22Rv1 (cell line): ENCODE results near the gene FGF18.

Source experiments
- H3K27ac ChIP-seq: fragments of 450-650 bp; 2 replicates; pipeline ENCODE4 v1.5.1; 2017
- CTCF ChIP-seq: fragments of 450-650 bp; IDR thresholded peaks from 2 replicates; pipeline ENCODE4 v1.5.1; 2017; ENCODE audit warnings: mild to moderate bottlenecking
- ZFX ChIP-seq: fragments of 450-650 bp; IDR thresholded peaks from 2 replicates; pipeline ENCODE4 v1.6.1; 2017; ENCODE audit warnings: antibody characterized with exemption, borderline replicate concordance

FGF18 gene

DNA sequence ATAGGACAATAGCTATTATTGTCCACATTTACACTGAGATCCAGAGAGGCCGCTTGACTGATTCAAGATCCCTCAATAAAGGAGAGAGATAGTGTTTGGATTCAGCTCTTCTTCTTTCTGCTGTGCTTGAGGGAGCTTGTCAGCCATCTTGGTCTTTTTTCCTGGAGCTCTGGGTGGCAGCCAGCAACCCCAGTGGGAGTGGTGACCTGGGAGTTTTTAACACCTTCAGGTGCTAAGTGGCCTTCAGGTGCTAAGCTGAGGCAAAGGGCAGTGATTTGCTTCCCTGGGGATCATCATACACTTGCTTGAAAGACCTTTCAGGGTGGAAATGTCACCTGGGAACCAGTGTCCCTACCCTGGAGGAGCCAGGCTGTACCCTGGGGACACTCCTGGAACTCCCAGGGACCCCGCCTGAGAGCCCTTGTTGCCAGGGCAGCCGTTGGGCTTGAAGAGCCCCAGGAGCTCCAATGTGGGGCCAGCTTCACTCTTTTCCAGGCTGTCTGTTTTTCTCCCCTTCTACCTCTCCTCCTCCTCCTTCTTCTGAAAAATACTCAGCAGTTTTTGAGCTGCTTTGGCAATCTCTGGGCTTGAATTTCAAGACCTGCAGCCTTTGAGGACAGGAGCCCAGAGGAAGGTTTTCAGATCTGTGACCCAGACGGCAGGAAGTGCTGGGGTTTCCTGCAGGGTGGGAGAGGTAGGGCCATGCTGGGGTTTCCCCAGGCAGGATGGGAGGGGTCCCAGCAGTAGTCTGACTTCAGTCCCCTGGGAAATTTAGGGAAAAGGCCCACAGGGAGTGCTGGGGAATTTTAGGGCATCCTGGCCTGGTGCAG is 59.7 kb downstream of the FGF18 start:
- TF ChIP-seq ZFX, result no peak
- no peak for TF ChIP-seq CTCF
- no peak overlapping the region for H3K27ac ChIP-seq

GRCh38 chr5:171479776-171480125 is 60.3 kb downstream of the FGF18 start:
- no peak for TF ChIP-seq CTCF
- no peak overlapping the region for H3K27ac ChIP-seq

DNA sequence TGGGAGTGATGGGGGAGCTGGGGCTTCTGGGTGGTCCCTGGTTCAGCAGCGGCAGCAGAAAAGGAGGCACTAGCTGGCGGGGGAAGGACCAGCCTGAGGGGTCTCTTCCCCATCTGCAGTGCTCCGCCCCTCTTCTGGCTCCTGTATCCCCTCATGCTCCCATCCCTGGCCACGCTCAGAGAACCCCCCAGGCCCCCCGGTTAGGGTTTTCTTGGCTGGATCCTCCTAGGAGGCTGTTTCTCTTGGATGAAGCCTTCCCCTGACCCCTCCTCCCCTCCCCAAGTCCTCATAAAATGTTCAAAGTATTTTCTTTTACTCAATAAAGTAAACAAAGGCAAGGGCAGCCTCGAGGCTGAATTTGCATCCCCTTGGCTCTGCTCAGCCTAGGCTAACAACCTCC is 60.8 kb downstream of the FGF18 start:
- no peak for TF ChIP-seq CTCF
- no peak overlapping the region for H3K27ac ChIP-seq

- TF ChIP-seq ZFX (no peak), CTCF (no peak)
- no peak overlapping the region for H3K27ac ChIP-seq
Observed at GRCh38 chr5:171481571-171482433, 62.4 kb downstream of the FGF18 start.

- no peak overlapping the region for H3K27ac ChIP-seq
- TF ChIP-seq CTCF (no peak), ZFX (no peak)
Observed at GRCh38 chr5:171482434-171482730, 62.9 kb downstream of the FGF18 start.

- H3K27ac ChIP-seq, result no peak overlapping the region
- TF ChIP-seq ZFX, result no peak
- TF ChIP-seq CTCF, result no peak
Observed at GRCh38 chr5:171483551-171484135, 64.2 kb downstream of the FGF18 start.

DNA sequence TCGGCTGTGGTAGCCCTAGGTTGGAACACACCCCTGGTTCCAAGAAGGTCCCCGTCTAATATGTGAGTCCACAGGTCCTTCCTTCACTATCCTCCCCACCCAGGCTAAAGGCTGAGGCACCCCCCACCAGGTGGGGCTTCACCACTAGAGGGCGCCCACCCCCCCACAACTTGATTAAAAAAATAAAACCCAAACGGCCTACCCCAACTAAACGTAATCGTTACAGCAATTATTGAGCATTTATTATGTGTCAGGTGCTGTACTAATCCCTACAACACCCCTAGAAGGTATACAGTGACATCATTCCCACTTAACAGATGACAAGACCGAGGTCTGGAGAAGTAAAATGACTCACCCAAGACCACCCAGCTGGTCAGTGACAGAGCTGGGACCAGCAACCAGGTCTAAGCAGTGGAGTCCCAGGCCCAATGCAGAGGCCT is 65.0 kb downstream of the FGF18 start:
- H3K27ac ChIP-seq, result no peak overlapping the region
- TF ChIP-seq ZFX, result no peak
- peak; percentile 88 for TF ChIP-seq CTCF
